Suprapubic skin (tissue), 4 donors: ENCODE data around the gene PRPF4.

ENCODE experiments used
- EP300 ChIP-seq: sonication (generic); formaldehyde crosslinking; IDR thresholded peaks from one replicate; pipeline ENCODE4 v1.6.1; 2017; ENCODE audit warnings: antibody characterized with exemption
- POLR2A ChIP-seq, 2 donors: fragments of 450-650 bp; IDR thresholded peaks; one replicate each; pipeline ENCODE4 v1.6.1; 2017; ENCODE audit warnings: antibody characterized with exemption in 2 of 2, mild to moderate bottlenecking in 2 of 2, moderate library complexity in 2 of 2
- POLR2AphosphoS5 ChIP-seq, 3 donors: sonication (generic); formaldehyde crosslinking; IDR thresholded peaks; one replicate each; pipeline ENCODE4 v1.6.1; 2017; ENCODE audit warnings: antibody characterized with exemption in 3 of 3
- TF ChIP-seq, protein P1 (sequence below), 2 donors: fragments of 200-600 bp in 1 of 2; fragments of 450-650 bp in 1 of 2; sonication (generic) in 1 of 2; IDR thresholded peaks; one replicate each; pipeline ENCODE4 v1.5.1; 2016 to 2019; ENCODE audit warnings: antibody characterized with exemption in 2 of 2, mild to moderate bottlenecking in 1 of 2, moderate library complexity in 1 of 2

- TF ChIP-seq, protein P1, sequence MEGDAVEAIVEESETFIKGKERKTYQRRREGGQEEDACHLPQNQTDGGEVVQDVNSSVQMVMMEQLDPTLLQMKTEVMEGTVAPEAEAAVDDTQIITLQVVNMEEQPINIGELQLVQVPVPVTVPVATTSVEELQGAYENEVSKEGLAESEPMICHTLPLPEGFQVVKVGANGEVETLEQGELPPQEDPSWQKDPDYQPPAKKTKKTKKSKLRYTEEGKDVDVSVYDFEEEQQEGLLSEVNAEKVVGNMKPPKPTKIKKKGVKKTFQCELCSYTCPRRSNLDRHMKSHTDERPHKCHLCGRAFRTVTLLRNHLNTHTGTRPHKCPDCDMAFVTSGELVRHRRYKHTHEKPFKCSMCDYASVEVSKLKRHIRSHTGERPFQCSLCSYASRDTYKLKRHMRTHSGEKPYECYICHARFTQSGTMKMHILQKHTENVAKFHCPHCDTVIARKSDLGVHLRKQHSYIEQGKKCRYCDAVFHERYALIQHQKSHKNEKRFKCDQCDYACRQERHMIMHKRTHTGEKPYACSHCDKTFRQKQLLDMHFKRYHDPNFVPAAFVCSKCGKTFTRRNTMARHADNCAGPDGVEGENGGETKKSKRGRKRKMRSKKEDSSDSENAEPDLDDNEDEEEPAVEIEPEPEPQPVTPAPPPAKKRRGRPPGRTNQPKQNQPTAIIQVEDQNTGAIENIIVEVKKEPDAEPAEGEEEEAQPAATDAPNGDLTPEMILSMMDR (IDR thresholded peaks at IDR 0.05), result no peak
- TF ChIP-seq EP300 (no peak), POLR2A (IDR thresholded peaks at IDR 0.05) (no peak), POLR2AphosphoS5 (IDR thresholded peaks at IDR 0.05) (no peak)
These were observed 31.1 kb downstream of the PRPF4 start for GRCh38 chr9:113306566-113306965.
